Measurements from ENCODE around the gene SSBP3. TPM values are rescaled to one million over a fixed set of nuclear protein-coding genes. Genes with fewer than 3 reads are reported as not detected.

SSBP3 gene
- total and polyA plus RNA-seq, 9 of the 15 experiments (the other 6 are each of a cell fraction or from before 2014, with no cell fraction given): 8.7 to 108 (median 33.8) TPM

GRCh38 chr1:54341763-54342162, 64.4 kb downstream of the SSBP3 start:
- BruUV-seq (replicated peaks): no TSS peak
- Histone ChIP-seq H3K27me3 (ENCODE audit: control insufficient read depth in 2 of 2, insufficient read depth in 2 of 2, low read length in 2 of 2) (no peaks in the 10 kb centered on the region), H3K9me1 (ENCODE audit: control insufficient read depth, insufficient read depth, low read length) (no peaks in the 10 kb centered on the region), H3K9me3 (replicated peaks; ENCODE audit: control insufficient read depth, insufficient read depth, low read depth, low read length) (no peaks in the 10 kb centered on the region), H3K4me2 (ENCODE audit: insufficient read depth, low read length) (no peak overlapping the region), H3K27ac (ENCODE audit: extremely low read depth, low read depth, low read length) (no peak overlapping the region), H3K79me2 (ENCODE audit: control insufficient read depth, insufficient read depth, low read length) (peaks cover 49% of the 10 kb centered on the region), H3K9ac (ENCODE audit: insufficient read depth in 1 of 2, low read depth in 2 of 2, low read length in 2 of 2) (peak overlapping the region in 1 of 2 experiments; percentile 66; a peak in 1 of 4 replicates), H4K20me1 (replicated peaks; ENCODE audit: control insufficient read depth, insufficient read depth, low read length) (peaks cover 28% of the 10 kb centered on the region; the same call in 1 of the 2 replicates), H3K4me3 (no peak overlapping the region), H2AFZ (ENCODE audit: low read depth, low read length) (no peak overlapping the region), H3K36me3 (ENCODE audit: control insufficient read depth, insufficient read depth, low read length) (peaks cover 22% of the 10 kb centered on the region; the same call in 2 of the 3 replicates), H3K4me1 (replicated peaks in 1 of 2; ENCODE audit: control insufficient read depth in 2 of 2, insufficient read depth in 2 of 2, low read length in 2 of 2) (no peaks in the 10 kb centered on the region; a peak in 1 of 5 replicates)
- ATAC-seq (no peak), FAIRE-seq (no peak), DNase-seq (ENCODE audit: extremely low read depth in 1 of 4, low spot score in 3 of 4) (no peak)
- intact Hi-C loops (cut with micrococcal nuclease): no loop called here
- TF ChIP-seq ATF4 (CRISPR knock-in tag; IDR thresholded peaks at IDR 0.05) (no peak), SMAD3 (CRISPR knock-in tag; conservative IDR thresholded peaks at IDR 0.05) (no peak), PHTF2 (CRISPR knock-in tag; IDR thresholded peaks at IDR 0.05) (no peak), ZNF785 (CRISPR knock-in tag; IDR thresholded peaks at IDR 0.05) (no peak), NR2C2 (CRISPR knock-in tag; IDR thresholded peaks at IDR 0.05) (no peak), NR2C2 (tag; IDR thresholded peaks at IDR 0.05) (no peak), PHF8 (IDR thresholded peaks at IDR 0.05; ENCODE audit: borderline replicate concordance, low read length) (no peak), ZNF143 (CRISPR knock-in tag; IDR thresholded peaks at IDR 0.05) (no peak), ZFP1 (CRISPR knock-in tag; IDR thresholded peaks at IDR 0.05) (no peak), ZKSCAN1 (IDR thresholded peaks at IDR 0.05; ENCODE audit: low read depth, low read length) (no peak), FOSL1 (tag; conservative IDR thresholded peaks at IDR 0.05) (no peak), ZNF133 (CRISPR knock-in tag; IDR thresholded peaks at IDR 0.05) (no peak), ZNF699 (CRISPR knock-in tag; IDR thresholded peaks at IDR 0.05; ENCODE audit: insufficient replicate concordance) (no peak), RFX1 (IDR thresholded peaks at IDR 0.05) (no peak), PTTG1 (tag; IDR thresholded peaks at IDR 0.05; ENCODE audit: low read depth) (no peak), IFI16 (CRISPR knock-in tag; IDR thresholded peaks at IDR 0.05) (no peak)
- CTCF ChIA-PET (ENCODE audit: low intra/inter-chr PET ratio): no interaction called here
- POLR2A ChIA-PET: interaction anchor here (0.6 to 1.3 kb wide), 2 partner anchors 10 to 56 kb away, joined by 3 read pairs; no protein-coding TSS in a partner anchor
- in situ Hi-C loops (cut with MboI): no loop called here
- WGBS (ENCODE audit: insufficient coverage, low coverage, missing lambda C conversion rate): 93% methylated on average over 9 of the region's 9 CpGs
